Measurements from ENCODE around the gene CAPZB.

CAPZB gene

GRCh38 chr1:19363536-19364152 is 121.7 kb downstream of the CAPZB start:
- no peak for DNase-seq

GRCh38 chr1:19361611-19362147 is 123.7 kb downstream of the CAPZB start:
- no peak for DNase-seq

DNA sequence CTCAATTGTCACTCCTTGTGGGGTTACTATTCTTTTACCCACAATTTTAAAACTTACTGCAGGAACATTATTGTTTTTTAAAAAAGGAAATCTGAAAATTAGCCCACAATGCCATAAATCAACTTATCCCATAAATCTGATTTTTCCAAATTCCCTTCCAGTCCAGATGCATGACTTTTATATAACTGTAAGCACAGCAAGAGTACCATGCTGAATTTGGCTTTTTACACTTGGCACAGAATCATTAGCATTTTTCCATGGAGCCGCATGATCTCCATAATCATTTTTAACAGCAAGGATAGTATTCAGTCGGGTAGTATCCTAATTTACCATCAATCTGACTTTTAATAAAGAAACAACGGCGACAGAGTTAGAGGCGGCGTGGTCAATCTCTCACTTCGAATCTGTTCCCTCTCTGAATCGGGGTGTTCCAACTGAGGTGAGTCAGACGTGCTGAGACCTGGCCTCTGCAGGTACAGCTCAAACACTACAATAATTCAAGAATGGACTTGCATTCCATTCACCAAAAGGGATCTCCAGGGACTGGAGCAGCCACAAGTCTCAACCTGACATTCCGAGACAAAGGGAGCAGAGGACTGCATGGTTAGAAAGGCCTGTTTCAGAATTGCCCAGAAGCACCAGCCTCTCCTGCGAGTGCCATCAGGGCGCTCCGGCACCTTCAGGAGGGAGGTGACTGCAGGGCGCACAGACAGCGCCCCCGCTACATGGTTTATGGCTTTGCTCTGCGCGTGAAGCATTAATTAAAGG is 124.3 kb downstream of the CAPZB start:
- DNase-seq, result no peak

DNA sequence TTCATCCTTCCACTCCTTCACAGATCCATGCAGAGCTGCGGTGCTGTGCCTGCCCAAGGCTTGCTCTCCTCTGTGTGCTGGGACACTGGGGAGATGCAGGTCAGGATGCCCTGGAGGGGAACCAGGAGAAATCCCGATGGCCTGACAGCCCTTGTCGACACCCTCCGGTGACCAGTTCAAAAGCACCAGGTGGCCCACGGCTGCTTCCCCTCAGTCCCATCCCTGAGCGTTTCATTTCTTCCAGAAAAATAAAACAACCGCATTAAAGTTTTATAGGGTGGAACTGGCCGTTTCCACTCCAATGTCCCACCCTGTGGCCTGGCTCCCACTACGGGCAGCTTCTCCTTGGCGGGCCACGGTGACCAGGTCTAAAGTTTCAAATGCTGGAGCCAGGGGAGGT is 124.9 kb downstream of the CAPZB start:
- DNase-seq, result no peak

- DNase-seq, result no peak
Measured at GRCh38 chr1:19360016-19360415, 125.3 kb downstream of the CAPZB start.

DNA sequence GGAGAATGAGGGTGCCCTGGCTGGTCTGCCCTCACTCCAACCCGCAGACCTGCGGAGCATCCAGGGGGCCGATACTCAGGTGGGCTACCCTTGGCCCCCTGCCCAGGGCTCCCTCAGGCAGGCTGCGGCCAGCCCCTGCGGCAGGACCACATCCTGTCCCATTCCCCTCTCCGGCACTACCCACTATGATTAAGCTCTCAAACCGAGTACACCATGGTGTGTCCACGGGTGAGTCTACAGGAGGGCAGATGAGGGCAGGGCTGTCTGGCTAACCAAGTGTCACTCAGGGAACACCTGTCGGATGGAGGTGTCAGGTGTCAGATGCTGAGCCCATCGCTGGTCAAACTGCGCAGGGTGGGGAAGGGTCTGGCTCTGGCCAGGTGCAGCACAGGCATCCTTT is 126.0 kb downstream of the CAPZB start:
- DNase-seq, result no peak

- no peak for DNase-seq
Measured at GRCh38 chr1:19358710-19359109, 126.6 kb downstream of the CAPZB start.

GRCh38 chr1:19357299-19357986 is 127.9 kb downstream of the CAPZB start:
- no peak for DNase-seq

DNA sequence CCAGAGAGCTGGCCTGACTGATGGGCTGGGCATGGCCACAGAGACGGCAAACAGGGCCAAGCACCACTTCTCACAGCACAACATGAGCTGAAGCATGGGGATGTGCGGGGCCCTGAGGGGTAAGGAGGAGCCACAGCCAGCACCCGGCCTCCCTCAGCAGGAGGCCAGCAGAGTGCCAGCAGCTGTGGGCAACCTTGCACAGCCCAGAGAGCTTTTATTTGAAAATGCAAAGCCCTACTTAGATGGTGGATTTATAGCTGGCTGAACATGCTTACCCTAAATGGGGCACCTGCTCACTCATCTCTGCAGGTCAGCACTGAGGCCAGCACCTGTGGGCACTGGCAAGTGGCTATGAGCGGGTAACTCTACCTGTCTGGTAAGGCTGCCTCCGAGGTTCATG is 129.1 kb downstream of the CAPZB start:
- no peak for DNase-seq

DNA sequence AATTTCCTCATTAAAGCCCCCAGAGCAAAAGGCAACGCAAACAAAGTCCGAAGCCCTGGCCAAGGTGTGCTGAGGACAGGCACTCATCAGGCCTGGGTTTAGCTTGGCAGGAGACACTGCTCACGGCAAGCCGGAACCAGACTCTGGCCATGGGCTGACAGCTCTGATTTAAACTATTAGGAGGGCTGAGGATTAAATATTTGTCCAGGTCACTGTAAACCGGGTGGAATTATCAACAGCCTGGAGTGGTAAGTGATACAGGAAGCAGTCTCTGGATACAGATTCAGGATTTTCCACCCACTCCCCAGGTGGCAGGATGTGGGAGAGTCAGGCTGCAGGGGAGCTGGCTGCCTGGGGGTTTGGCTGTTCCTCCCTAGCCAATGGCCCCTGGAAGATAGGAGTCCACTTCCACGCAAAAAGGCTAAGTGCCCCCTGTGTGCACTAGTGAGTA is 130.8 kb downstream of the CAPZB start:
- DNase-seq, result no peak

- no peak for DNase-seq
Measured at GRCh38 chr1:19353596-19353995, 131.7 kb downstream of the CAPZB start.

DNA sequence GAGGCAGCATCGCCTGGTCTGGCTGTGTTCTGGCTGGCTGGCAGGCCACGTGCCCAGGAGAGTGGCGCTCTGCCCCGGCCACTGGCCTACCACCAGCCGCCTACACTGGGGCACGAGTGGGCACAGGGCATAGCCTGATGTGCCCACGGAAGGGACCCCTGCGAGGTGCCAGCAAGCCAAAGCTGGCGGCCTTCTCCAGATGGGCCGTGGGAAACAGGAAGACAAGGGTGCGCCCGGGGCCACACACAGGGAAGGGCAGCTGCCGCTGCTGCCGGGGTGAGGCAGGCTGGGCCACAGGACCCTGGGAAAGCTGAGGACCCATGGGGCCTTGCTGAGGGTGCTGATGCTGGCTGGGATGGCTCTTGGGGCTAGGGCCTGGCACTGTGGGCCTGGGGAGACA is 132.5 kb downstream of the CAPZB start:
- DNase-seq, result no peak

DNA sequence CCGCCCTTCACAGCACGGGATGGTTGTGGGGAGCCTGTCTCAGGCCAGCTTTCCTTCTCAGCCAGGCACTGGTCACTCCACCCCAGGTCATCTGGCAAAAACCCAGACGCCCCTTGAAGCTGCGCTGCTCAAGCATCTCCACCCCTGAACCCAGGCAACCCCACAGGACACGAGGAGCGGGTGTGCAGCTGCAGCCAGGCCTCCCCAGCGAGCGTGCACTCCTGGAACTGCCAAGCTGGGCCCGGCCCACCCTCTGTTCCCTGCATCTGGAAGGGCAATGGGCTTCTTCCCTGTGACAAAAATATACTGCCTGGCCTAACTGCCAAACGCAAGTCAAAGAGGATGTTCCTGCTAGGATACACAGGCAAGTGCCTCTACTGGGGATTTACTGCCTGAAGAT is 133.5 kb downstream of the CAPZB start:
- no peak for DNase-seq

DNA sequence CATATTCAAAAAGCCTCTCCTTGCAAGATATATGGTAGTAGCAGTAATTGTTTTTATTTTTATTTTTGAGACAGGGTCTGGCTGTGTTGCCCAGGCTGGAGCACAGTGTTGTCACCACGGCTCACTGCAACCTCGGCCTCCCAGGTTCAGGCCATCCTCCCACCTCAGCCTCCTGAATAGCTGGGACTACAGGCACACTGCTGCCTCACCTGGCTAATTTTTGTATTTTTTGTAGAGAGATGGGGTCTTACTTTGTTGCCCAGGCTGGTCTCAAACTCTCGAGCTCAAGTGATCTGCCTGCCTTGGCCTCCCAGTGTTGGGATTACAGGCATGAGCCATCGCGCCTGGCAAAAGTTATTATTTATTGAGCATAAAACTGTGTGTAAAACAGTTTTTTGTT is 134.8 kb downstream of the CAPZB start:
- no peak for DNase-seq

- no peak for DNase-seq
Measured at GRCh38 chr1:19349999-19350398, 135.3 kb downstream of the CAPZB start.

DNA sequence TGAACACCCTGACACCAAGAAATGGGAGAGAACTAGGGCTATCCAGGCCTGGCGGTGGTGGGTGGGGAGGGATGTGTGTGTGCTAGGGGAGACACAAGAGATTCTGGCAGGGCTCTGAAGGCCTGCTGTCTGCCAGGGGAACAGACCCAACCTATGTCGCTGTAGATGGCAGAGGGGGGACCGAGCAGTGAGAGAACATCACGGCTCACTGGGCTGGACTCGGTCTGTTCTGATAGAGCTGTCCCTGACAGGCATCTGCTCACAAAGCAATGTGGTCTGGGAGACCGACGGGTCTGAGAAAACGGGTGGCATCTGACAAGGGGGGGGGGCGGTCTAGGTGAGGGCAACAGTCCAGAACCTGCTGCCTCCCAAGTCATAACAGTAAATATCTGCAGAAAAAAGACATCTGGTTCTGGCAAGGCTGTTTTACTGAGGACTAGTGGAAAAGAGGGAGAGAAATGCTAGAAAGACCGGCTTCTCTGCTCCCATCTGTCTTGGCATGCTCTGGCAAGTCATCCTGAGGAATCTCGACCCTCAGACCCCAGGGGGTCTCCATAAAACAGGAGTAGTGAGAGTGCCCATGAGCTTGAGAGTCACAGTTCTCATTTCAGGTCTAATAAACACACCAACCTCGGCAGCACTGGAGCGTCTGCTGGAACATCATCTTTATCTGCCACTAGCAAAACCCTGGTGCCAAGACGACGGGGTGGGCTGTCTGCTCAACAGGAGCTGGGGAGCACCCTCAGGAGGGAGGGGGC is 136.7 kb downstream of the CAPZB start:
- DNase-seq, result no peak

DNA sequence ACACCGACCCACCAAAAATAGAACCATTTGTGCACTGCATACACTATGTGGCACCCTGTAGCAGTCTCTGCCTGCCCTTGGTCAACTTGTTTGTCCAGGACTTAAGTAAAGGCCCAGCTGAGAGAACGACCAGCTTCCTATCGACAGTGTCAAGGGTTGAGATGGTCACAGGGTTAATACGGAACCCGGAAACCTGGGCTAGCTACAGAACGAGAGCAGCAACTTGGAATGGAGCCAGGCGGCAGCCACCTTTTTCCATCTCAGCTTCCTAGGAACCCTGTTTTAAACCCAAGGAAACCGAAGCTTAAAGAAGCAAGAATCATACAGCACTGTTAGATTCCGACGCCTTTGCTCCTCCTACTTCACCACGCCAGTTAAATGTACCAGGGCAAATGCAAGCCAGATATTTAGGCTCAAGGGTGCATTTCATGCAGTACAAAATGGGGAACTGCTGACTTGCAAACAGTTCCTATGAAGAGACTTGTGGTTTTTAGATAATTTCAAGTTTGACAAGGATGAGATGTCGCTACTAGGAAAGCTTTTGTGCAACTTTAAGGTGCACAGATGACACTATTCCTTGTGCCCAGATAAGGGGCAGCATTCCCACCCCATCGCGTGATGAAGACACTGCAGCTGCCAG is 137.7 kb downstream of the CAPZB start:
- DNase-seq, result no peak

DNA sequence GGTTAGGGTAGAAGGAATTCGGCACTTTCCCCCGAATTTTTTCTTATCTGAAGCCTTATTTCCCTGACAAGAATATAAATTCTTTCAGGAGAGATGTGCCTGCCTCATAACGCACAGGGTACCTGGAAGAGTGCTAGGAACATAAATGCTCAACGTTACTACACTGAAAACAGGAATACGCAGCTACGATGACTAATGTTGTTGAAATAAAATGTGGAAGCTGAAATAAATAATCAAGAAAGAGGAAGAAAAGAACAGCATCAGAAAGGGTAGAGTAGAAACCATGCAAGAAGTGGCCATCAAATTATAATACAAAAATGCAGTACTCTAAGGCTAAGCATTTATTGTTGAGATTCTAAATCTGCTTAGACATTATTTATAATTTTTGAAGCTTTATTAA is 139.3 kb downstream of the CAPZB start:
- DNase-seq, result no peak

DNA sequence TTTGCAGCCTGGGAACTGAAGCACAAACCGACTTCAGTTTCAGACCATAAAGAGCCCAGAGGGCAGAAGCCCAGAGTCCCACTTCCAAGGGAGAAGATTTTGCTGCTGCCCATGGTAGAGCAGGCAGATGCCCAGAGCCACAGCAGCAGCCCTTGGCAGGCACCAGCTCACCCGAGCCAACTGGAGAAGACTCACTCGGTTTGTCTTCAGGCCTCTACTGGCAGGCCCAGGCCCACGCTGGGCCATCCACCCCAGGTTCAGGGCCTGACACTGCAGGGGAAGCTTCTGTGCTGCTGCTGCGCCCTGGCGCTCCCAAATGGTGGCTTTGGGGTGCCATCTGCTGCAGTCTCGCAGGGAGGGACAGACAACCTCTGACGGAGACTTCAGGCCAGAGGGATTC is 139.9 kb downstream of the CAPZB start:
- DNase-seq, result no peak

- DNase-seq, result no peak
Measured at GRCh38 chr1:19344831-19345230, 140.5 kb downstream of the CAPZB start.

DNA sequence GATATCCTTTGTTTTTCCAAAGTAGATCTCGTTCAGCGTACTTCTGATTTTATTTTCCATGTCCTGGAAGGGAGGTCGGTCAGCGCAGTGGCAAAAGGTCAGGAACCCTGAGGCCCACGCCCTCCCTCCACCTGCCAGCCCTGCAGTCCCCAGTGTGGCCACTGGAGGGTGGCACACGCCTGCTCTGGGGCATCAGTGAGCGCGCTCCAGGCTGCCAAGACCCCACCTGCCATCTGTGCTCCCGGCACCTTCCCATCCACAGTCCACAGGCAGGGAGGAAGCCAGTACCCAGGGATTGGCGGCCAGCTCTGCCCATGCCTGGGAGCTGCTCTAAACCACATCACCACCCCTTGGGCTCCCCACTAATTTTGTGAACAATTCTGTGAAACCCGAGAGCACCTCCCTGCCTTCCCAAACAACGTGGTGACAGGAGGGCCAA is 140.9 kb downstream of the CAPZB start:
- peak; percentile 49 for DNase-seq

GRCh38 chr1:19343617-19344350 is 141.6 kb downstream of the CAPZB start:
- DNase-seq, result no peak

Measured in activated naive CD4-positive, alpha-beta T cell treated with Interleukin-2 at 50 U/mL for 16 hours (primary cell).